HG03045 (cell line): ENCODE measurements around the gene SELENOT.
"Not testable (repeated sequence)": the region's sequence is repeated elsewhere in the genome, so short reads cannot be mapped to it uniquely, and the experiment has no call there.

Source experiments
- ATAC-seq: cut with Tn5 transposase; IDR thresholded peaks from one replicate; pipeline ENCODE4 v1.9.1; 2021; ENCODE audit warnings: mild to moderate bottlenecking, moderate library complexity; ENCODE audit not compliant: unreplicated experiment

Gene SELENOT

DNA sequence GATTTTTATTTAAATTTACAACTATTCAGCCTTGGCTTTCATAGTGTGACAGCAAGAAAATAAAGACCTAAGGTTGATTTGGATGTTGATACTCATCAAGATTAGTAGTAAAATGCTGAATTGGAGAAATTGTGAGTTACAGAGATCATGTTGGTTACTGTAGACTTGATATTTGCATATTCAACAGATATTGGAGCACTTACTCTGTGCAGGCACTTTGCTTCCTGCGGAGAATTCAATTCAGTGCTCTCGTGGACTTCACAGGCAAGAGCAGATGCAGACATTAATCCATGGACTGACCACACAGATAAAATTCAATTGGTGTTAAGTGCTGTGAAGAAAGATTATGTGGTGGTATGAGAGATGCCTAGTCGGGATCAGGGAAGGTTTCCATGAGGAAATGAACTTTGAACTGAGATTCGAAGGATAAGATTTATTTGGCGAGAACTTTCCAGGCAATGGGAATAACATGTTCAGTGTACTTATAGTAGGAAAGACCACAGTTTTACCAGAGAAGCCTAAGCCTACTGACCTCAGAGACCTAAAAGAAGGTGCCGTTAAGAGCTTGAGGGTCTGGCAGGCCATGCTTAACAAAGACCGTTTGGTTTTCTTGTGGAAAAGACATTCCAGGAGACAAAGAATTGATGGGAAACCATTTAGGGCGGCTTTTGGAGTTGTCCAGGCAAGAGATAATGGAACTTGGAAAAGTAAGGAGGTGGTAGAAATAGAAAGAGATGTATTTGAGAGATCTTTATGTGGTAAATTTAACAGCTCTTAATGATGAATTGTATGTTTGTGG lies 4.3 kb downstream of the SELENOT start:
- ATAC-seq: no peak

DNA sequence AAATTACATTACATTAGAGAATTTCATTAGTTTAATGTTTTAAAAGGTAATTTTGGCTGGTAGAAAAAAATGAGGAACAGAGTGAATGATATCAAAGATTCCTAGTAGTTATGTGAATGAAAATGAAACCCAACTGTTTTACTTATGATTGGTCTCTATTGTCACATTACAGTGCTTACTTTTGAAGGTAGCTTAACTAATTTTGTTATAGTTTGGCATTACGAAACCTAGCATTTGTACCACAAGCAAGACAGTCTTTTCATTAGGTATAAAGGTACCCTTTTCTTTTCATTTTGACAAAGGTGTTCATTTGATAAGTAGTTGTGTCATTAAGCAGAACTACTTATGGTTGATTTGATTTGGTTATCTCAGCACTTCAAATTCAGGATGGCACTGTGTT lies 6.9 kb downstream of the SELENOT start:
- ATAC-seq: no peak

DNA sequence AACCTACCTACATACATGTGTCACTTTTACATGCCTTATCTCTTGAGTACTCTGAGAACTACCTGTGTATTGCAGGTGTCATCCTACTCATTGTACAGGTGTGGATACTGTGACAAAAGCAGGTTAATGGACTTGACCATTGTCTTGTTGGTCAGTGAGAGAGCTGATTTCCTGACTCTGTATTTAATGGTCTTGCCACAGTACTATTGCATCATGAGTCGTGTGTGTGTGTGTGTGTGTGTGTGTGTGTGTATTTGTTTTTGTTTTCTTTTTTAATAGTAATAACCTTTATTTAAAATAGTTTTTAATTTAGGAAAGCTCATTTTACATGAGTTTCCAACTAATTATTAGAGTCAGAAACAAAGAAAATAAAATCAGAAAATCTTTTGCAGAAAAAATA lies 7.7 kb downstream of the SELENOT start:
- no peak for ATAC-seq

DNA sequence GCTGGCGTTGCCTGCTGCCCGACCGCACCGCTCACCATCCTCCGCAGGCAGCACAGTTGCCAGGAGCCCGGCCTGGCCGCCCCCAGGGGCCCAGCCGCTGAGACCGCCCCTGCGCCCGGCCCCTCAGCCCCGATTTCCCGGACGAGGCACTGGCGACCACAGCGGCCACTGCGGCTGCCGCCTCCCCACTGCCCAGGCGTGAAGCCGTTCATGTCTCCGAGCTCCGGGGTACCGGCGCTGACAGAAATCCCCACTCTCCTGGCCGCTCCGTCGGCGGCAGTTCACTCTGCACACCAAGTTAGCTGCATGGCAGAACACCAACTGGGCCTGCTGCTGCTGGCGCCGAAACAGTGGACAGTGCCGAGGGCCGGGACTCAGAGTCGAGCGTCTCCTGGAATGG lies 8.5 kb downstream of the SELENOT start:
- no peak for ATAC-seq

DNA sequence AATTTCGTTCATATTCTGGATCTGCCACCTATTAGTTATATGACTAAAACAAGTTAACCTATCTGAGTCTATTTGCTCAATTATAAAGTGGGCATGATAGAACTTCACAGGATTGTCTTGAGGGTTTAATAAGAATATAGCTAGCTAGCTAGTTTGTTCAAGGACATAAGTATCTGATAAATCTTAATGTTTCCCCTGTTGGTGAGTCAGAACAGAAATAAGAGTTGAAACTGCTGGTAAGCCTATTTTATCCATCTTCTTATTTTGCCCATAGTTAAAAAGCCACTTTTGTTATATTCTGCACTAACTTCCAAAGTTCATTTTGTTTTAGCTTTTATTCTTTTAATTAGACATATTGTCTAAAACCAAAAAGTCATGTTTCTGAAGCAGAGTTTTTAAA lies 9.4 kb downstream of the SELENOT start:
- no peak for ATAC-seq

DNA sequence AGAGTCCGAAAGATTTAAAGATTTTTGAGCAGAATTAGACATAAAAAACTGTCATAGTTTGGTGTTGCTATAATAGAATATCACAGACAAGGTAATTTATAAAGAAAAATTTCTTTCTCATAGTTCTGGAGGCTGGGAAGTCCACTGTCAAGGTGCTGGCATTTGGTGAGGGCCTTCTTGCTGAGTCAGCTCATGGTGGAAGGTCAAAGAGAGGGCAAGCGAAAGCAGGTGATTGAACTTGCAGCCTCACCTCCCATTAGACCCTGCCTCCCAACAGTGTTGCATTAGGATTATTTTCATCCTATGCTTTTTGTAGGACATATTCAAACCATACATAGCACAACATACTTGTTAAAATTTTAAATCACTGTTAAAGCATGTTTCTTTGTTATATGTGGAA lies 9.9 kb downstream of the SELENOT start:
- no peak for ATAC-seq

DNA sequence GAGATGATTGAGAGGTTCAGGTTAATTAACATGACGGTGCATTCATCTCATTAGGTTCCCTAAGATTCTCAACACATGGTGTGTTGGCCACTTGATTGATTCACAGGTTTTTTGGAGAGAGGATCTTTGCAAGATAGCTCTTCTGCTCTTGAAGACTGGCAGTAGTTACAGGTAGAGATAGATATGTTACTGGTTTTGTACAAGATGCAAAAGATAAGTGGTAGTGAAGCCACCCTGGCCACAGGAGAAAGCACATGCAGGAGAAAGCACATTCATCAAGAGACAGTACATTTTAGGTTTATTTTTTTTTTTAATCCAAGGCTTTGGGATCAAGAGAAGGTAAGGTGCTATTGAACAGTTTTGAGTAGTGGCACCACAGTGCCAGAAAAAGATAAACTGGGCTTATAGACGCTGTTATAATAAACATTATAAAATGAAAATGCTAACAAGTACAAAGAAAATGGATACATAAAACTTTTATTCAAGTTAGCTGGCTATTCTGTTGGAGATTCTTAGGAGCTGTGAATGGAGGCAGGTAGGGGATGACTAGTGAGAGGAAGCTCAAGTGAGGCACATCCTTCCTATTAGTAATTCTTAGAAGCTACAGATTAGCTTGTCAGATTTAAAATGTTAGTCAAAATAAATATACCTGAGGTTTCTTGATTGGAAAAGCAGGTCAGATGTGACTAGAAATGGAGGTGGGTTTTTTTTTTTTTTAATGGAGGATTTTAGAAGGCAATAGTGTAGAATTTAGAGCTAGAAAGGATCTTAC lies 10.8 kb downstream of the SELENOT start:
- ATAC-seq: no peak

DNA sequence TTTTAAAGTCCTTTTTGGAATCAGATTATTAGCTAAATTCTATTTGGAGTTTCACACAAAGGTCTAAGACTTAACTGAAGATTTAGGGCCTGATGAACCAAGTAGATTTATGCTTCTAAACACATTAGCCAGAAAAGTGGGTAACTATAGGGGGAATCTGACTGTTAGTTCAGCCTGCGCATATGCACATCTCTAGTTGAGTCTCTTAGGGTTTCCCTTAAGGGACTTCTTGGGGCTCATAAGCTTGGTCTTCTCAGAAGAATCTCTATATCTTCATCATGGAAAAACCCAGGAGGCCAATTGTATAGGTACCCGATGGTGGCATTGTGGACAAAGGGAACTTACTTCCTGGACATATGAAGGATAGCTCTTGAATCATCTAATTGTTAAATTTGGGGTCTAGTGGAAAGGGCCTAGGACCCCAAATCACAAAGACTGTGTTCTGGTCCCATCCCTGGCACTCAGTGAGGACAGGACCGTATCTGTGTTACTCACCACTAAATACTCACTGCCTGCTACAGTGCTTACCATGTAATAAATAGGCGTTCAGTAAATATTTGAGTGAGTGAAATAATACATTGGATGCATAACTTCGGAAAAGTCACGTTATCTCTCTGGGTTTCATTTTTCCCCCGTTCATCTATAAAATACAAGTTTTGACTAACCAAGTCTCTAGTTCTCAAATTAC lies 17.0 kb downstream of the SELENOT start:
- ATAC-seq: no peak

DNA sequence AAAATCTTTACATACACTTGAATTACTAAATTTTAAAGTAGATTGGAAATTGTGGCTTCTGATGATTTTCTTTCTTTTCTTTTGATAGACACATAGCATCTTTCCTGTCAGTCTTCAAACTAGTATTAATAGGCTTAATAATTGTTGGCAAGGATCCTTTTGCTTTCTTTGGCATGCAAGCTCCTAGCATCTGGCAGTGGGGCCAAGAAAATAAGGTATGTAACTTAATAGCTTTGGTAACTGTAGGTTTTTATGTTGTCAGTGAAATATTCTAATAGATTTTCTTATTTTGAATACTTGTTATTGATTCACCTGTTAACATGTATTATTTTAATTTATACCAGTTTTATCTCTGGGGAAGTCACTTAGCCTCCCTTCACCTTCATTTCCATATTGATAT lies 19.8 kb downstream of the SELENOT start:
- ATAC-seq: not testable (repeated sequence)

DNA sequence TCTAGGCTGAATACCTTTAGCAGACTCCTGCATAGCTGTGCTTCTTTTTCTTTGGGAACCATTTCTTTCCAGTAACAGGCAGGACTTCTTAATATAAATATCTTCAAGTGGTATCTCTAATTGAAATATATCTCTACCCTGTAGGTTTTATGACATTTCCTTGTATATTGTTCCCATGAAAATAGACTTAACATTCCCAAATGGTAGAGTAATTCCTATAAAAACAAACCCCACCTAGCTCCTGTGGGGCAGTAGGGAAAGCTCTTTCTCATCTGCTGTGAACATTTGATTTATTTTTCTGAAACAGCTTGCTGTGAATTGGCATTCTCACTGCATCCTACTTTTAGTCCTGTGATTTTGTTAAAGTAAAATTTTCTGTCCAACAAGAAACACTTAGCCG lies 20.8 kb downstream of the SELENOT start:
- ATAC-seq: no peak

DNA sequence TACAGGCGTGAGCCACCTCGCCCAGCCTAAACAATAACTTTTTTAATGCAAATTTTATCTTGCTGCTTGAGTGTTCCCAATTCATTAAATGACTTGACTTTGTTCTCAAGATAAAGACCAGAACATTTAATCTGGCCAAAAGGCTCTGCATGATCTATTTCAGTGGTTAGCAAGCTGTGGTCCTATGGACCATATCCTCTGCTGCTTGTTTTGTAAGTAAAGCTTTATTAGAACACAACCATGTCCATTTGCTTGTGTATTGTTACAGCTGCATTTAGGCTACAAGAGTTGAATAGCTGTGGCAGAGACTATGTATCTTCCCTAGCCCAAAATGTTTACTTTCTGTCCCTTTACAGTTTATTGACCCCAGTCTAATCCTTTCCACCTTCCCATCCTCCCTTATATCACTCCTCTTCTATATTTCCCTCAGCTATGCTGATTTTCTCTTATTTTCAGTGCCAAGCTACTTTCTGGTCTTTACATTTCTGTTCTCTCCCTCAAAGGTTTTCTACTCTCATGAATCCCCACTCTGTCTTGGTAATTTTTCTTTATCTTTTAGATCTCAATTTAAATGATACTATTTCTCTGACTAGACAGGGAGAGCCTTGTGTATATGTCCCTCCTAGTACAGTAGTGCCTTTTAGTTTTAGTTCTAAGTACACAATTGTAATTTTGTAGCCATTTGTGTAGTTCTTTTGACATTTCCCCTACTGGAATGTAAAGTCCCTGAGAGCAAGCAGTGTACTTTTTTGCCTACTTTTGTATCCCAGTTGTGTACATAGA lies 23.2 kb downstream of the SELENOT start:
- no peak for ATAC-seq

DNA sequence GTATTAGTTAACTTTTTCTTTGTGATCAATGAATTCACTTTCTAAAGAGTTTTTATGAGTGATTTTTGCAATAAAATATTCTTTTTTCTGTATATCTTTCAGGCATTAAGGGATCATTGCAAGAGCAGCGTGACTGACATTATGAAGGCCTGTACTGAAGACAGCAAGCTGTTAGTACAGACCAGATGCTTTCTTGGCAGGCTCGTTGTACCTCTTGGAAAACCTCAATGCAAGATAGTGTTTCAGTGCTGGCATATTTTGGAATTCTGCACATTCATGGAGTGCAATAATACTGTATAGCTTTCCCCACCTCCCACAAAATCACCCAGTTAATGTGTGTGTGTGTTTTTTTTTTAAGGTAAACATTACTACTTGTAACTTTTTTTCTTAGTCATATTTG lies 24.4 kb downstream of the SELENOT start:
- no peak for ATAC-seq

DNA sequence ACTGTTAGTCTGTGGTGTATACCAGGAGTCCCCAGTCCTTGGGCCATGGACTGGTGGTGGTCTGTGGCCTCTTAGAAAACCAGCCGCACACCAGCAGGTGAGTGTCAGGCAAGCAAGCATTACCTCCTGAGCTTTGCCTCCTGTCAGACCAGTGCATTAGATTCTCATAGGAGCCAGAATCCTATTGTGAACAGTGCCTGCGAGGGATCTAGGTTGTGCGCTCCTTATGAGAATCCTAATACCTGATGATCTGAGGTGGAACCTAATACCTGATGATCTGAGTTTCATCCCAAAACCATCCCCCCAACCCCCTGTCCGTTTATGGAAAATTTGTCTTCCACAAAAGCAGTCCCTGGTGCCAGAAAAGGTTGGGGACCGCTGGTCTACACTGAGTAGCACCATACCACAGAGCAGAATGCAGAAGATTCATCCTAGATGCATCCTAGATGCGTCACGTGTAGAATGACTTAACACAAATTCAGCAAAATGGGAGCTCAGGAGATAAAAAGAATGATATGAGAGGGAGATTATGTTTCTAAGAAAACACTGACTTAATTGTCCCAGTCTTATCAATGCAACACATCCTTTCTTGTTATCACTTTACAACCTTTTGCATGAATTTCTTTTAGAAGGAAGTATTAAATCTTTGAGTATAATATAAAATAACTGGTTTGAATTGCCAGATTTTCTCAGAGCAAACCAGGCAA lies 28.5 kb downstream of the SELENOT start:
- ATAC-seq: no peak

DNA sequence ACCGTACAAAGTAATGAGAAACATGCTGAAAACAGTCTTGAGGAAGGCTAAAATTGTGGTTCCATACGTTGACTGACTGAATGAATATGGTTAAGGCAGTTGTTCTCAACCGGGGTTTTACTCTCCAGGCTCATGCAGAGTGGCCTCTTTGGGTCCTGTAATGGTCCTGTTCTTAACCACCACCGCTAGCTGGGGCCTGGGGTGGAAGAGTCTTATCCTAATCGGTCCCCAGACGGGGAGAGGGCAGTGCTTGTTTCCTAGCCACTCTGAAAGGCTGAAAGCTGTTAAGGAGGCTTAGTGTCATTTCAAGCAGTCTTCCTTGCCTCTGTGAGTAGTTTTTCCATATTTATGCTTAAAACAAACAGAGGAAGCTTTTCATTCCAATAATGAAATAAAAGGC lies 32.0 kb downstream of the SELENOT start:
- no peak for ATAC-seq

DNA sequence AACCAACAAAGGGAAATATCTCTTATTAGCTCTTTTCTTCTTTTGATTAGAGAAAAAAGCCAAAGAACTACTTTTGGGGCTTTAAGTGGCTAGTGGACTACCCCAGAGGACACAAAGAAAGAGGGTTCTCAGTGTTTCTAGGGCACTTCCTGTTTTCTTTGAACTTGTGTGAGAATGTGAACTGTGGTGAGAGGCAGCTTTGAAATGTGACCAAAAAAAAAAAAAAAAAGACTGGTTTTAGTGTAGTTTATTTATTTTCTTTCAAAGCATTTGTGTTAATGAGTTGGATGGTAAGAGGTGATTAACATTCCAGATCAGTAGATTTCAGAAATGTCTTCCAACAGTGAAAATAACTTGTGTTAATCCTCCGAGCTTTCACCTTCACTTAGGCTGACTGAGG lies 32.4 kb downstream of the SELENOT start:
- ATAC-seq: no peak

DNA sequence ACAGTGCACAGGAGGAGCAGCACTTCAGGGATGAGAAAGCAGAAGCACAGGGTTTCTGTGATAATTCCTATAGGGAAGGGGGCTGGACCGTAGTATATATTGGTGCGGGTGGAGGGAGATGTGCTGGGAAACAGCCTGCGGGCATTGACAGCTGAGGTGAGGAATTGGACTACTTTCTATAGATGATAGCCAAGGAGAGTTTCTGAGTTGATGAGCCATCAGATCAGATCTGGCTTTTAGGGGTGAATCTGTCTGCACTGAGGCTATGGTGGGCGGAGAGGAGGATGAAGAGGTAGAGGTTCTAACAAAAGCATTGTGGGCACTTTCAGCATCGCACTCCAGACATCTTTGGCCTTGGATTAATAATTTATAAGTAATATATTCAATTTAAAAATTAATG lies 33.1 kb downstream of the SELENOT start:
- no peak for ATAC-seq

DNA sequence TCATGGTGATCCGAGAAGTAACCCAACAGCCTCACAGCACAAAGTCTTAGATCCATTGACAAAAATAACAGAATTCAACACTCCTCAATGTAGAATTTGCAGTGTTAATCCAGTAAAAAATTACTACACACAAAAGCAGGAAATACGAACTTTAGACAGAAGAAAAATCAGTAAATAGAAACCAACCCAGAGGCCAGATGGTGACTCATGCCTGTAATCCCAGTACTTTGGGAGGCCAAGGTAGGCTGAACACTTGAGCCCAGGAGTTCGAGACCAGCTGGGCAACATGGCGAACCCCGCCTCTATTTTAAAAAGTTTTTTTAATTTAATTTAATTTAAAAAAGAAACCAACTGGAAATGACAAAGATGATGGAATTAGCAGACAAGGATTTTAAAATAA lies 36.1 kb downstream of the SELENOT start:
- no peak for ATAC-seq

DNA sequence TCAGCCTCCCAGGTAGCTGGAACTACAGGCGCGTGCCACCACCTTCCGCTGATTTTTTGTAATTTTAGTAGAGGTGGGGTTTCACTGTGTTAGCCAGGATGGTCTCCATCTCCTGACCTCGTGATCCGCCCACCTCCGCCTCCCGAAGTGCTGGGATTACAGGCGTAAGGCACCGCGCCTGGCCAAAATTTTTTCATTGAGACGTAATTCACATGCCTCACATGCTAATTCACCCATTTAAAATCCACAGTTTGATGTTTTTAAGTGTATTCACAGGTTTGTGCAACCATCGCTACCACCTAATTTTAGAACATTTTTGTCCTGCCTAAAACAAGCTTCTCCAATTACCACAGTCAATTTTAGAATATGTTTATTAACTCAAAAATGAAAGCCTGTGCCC lies 37.1 kb downstream of the SELENOT start:
- ATAC-seq: no peak

DNA sequence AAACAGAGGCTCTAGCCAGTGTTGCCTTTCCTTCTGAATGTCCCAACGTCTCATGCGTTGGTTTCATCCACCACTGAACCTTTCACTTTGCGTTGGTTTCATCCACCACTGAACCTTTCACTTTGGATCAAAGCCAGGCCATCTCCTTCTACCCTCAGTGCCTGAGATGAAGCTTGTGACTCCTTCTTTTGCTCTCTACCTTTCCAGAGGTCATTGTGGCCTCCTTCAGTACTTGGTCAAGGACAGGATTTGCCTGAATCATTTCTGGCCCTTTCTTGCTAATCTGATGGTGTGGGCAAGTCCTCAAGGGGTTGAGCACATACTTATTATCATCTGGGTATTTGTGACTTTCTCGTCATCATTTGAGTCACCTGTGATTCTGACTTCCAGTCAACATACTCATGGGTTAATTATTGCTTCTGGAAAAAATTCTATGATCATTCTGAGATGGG lies 50.0 kb downstream of the SELENOT start:
- ATAC-seq: peak; percentile 70

DNA sequence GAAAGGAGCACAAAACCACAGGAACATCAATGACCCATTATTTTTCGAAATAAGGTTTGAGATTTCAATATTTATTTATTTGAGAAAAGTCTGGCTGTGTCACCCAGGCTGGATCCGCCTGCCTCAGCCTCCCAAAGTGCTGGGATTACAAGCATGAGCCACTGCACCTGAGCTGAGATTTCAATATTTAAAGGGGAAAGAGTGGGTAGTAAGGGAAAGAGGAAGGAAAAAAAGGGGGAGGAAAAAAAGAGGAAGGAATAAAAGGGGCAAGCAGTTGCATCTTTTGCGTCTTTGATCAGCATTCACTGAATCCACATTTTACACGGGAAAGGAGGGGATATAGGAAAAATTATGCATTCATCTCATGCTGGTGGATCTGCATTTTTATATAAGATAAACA lies 53.2 kb downstream of the SELENOT start:
- ATAC-seq: no peak
